Fibroblast of villous mesenchyme (primary cell): ENCODE results near the gene TEX54. TPM values are rescaled to one million over a fixed set of nuclear protein-coding genes. Genes with fewer than 3 reads are reported as not detected.
A peak's percentile ranks its signal among the peaks of the same experiment; 100 is the strongest.

ENCODE experiments used
- DNase-seq: peaks from one replicate; pipeline ENCODE4 v3.0.0-alpha.2; 2010; ENCODE audit warnings: low read depth
- H3K4me3 ChIP-seq: 2 replicates; pipeline ENCODE4 v1.5.1; 2011; ENCODE audit warnings: low read depth, mild to moderate bottlenecking, low read length
- total RNA-seq: library from RNA; depleted of rRNA; stranded (reverse); fragments of >200 nt; gene quantifications from 2 replicates; pipeline ENCODE4 v1.2.3, GENCODE V29; 2012
- TF ChIP-seq, protein P1 (sequence below): IDR thresholded peaks from 2 replicates; pipeline ENCODE4 v1.5.1; 2012; ENCODE audit warnings: low read depth, mild to moderate bottlenecking, low read length; ENCODE audit not compliant: insufficient read depth

TEX54 gene
- total RNA-seq, 1 donor = not detected

DNA sequence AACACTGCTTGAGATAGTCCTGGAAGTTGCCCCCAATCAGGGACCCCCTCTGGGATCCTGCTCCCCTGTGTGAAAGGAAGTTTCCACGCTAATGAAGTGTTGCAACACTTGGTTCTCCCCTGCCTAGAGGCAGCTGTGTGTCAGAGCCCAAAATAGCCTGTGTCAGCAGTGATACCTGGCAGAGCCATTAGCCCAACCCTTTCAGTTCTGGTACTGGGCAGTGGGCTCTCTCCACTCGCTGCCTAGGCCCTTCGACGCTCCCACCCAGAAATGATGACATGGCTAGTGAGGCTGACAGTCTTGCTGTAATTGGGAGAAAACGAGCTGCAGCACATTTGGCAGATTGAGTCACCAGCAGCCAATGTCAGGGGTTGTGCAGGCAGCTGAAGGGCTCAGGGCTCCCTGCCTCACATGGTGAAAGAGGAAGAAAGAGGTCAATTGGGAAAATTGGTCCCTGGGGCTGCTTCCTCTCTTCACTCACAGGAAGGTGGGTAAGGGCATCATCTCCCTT, 26.0 kb downstream of the TEX54 start:
- DNase-seq = peak; percentile 72
- H3K4me3 ChIP-seq = no peak overlapping the region
- TF ChIP-seq, protein P1, sequence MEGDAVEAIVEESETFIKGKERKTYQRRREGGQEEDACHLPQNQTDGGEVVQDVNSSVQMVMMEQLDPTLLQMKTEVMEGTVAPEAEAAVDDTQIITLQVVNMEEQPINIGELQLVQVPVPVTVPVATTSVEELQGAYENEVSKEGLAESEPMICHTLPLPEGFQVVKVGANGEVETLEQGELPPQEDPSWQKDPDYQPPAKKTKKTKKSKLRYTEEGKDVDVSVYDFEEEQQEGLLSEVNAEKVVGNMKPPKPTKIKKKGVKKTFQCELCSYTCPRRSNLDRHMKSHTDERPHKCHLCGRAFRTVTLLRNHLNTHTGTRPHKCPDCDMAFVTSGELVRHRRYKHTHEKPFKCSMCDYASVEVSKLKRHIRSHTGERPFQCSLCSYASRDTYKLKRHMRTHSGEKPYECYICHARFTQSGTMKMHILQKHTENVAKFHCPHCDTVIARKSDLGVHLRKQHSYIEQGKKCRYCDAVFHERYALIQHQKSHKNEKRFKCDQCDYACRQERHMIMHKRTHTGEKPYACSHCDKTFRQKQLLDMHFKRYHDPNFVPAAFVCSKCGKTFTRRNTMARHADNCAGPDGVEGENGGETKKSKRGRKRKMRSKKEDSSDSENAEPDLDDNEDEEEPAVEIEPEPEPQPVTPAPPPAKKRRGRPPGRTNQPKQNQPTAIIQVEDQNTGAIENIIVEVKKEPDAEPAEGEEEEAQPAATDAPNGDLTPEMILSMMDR = no peak

DNA sequence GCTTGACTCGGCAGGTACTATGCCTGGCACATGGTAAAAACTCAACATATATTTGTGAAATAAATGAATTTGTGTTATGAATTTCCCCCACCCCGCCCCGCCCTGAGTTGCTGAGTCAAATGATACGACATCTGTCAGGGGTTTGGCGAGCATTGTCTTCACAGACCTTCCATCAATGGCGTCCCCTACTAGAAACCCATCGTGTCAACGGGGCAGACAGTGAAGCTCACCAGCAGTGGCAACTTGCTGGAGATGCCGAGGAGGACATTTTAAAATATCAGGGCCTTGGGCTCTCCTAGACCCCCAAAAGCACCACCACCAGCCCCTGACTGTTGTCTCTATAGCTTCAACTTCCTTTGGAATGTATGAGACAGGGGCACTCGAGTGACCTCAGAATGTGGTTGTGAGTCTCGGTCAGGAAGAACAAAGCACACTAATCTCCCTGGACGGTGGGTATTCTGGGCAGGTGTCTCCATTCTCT, 26.6 kb downstream of the TEX54 start:
- TF ChIP-seq, protein P1 = no peak
- peak overlapping the region; percentile 83 for H3K4me3 ChIP-seq
- DNase-seq = no peak

DNA sequence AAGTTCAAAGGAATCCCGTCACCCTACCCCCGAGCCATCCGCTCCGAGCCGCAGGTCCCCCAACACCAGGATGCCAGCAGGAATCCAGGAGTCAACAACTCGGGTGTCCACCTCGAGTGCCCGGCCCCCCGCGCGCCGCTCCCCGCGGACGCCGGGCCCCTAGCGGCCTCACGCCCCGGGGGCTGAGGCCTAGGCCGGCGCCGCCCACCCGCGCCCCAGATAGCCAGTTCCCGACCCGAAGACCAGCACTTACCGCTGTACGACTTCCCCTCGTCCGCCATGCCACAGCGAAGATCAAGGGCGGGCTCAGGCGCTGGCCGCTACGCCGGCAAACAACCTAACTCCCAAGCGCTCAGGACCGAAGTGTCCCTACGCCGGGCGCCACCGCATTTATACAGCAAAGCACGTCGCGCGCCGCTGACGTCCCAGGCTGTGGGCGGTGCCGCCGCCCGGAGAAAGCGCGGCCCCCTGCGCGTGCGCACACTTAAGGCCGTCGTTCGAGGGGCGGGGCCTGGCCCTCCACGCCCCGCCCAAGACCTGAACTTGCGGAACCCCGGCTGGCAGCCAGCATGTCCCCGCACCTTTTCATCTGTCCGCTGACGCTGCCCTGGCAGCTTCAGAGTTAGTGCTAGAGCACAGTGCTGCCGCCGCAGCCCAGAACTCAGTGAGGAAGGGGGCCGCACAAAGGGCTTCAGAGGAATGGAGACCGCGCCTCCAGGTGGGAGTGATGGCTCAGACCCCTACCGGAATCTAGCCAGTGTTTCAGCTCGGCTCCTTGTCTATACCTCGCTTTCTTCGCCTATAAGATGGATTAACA, 27.4 kb downstream of the TEX54 start, which contains the start of gene NXF1:
NXF1 (minus strand) TSS at position 365 of the 817 bp plus-strand sequence; CDS start at position 281, 84 bp downstream.
- DNase-seq = peak; percentile 95
- peak within 1 kb of the TSS; percentile 83 for H3K4me3 ChIP-seq
- TF ChIP-seq, protein P1 = peak; percentile 10

DNA sequence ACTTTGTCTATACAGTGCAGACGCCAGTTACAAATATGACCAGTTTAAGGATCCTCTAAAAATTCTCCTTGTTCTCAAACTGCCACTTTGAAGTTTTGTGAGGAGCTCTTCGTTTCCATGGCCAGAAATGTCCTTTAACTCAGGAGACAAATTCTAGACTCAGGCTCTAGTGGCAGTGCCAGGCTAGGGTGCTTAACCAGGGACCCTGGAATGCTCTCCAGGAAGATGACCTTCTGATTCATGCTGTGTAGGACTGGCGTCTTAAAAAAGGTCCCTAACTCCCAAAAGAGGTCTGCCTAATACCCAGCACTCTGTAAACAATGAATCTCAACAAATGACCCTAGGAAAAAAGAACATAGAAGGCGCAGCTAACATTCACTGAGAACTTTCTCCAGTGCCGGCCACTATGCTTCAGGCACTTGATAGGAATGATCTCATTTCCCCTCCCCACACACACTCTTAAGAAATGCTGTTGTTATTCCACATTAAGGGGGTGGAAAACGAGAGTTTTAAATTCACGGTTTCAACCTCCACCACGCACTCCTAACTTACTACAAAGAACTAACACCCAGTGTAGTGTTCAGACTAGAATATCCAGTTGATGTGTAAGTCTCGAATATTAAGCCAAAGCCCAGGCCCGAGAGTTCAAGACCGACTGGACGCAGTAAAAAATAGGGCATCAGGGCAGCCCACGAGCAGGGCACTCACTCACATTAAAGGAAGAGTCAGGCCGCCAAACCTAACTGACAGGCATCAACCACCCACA, 28.1 kb downstream of the TEX54 start:
- DNase-seq = peak; percentile 62
- peak overlapping the region; percentile 83 for H3K4me3 ChIP-seq
- TF ChIP-seq, protein P1 = no peak

DNA sequence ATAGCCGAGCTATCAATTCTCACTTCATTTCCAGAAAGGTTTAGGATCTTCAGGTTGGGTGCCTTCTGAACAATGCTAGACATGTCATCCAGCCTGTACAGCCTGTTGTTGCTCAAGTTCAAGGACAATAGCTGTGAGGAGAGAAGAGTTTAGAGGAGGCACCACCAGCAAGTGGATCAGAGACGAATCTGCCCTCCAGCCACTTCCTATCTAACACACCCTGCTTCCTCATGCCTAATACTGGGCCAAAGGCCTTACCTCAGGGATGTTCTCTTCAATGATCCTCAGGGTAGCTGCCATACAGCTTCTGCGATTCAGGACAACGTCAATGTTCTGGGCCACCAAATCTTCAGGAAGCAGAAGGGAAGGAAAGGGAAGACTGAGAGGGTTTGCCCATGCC, 31.6 kb downstream of the TEX54 start:
- no peak for DNase-seq
- no peak overlapping the region for H3K4me3 ChIP-seq
- TF ChIP-seq, protein P1 = no peak

DNA sequence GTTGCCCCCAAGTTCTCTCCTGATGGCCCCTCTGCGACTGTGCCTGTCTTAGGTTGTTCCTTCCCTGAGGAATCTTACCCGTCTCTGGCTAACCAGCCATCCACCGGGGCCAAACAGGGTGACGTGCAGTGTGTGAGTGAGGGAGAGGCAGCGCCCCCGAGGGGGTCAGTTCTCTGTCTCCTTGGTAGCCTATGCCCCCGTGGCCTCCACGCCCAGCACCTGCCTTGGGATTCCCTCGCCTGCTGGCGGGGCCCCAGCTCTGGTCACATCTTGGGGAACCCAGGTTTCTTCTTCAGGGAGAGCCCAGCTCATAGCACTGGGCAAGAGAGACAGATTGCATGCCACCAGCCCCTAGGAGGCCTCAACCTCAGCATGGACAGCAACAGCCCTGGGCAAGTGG, 33.2 kb downstream of the TEX54 start:
- TF ChIP-seq, protein P1 = no peak
- DNase-seq = no peak

More for the DNA sequence above, 33.2 kb downstream of the TEX54 start:
- no peak overlapping the region for H3K4me3 ChIP-seq
